GM21619 (cell line): Measurements from ENCODE around the gene KRTAP4-6.
"Not testable (repeated sequence)": the region's sequence is repeated elsewhere in the genome, so short reads cannot be mapped to it uniquely, and the experiment has no call there.

ENCODE experiments used
- ATAC-seq: cut with Tn5 transposase; IDR thresholded peaks from one replicate; pipeline ENCODE4 v1.9.1; 2021; ENCODE audit not compliant: unreplicated experiment

Gene KRTAP4-6

DNA sequence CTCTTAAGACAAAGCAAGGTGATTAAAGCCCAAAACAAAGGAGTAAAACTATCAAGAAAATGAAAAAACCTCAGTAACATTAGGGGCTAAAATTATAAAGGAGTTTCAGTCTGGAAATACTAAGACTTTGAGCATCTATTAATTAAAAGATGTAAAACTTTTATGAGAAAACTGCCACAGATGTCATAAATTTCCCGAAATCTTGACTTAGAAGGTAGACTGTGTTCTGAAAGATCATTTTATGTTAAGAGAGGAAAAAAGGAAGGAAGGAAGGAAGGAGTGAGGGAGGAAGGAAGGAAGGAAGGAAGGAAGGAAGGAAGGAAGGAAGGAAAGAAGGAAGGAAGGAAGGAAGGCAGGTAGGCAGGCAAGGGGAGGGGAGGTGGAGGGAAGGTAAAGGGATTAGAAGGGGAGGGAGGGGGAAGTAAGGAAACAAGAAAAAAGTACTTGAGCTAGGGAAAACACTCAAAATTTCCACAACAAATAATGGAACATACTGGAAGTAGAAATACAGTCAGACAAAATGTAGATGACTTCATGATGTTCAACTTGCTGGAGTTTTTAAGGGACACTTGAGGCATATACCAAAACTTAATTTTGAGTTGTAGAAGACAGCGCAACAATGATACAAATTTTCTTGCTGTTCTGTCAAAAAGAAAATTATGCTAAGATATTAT lies 7.3 kb upstream of the KRTAP4-6 start:
- ATAC-seq = no peak

DNA sequence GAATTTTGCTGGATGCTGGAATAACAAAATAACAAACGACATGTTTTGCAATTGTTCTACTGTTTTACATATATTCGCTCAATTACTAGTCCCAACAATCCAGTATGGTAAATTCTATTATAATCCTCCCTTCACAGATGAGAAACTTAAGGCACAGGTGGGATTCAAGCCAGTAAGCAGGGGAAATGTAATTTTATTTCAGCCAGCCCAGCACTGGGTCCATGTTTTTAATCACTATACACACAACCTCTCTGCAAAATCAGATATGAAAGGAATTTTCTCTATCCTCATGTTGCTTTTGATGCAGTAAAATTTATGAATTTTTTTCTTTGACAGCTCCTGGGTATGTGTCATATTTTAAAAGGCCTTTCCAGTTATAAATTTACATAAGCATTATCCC lies 4.9 kb upstream of the KRTAP4-6 start:
- ATAC-seq = no peak

DNA sequence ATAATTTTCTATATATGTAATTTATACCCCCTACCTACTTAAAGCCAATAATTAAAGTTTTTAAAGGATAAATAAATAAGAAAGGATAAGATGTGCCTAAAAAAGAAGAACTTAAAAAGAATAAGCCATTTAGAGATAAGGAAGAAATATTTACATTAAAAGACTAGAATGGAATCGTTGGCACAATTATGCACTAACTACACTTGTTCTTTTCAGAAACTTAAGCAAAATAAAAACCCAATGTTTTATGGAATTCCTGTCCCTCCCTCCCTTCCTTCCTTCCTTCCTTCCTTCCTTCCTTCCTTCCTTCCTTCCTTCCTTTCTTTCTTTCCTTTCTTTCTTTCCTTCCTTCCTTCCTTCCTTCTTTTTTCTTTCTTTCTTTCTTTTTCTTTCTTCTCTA lies 4.5 kb upstream of the KRTAP4-6 start:
- no peak for ATAC-seq

DNA sequence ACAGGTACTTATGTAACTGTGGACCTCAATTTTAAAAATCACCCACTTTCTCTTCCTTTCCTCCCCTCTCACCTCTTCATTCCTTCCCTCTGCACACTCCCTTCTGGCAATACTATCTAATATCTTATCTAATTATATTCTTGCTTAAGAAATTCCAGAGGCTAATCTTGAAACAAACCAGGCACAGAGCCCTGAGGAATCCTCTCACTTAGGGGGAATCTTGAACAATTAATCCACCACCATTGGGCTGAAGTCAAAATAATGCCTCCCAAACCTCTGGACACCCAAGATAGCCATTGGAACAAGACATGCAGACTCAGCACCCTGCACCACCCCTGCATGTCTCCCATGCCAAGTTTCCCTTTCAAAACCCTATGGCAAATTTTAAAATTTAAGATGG lies 1.0 kb upstream of the KRTAP4-6 start:
- ATAC-seq = no peak

DNA sequence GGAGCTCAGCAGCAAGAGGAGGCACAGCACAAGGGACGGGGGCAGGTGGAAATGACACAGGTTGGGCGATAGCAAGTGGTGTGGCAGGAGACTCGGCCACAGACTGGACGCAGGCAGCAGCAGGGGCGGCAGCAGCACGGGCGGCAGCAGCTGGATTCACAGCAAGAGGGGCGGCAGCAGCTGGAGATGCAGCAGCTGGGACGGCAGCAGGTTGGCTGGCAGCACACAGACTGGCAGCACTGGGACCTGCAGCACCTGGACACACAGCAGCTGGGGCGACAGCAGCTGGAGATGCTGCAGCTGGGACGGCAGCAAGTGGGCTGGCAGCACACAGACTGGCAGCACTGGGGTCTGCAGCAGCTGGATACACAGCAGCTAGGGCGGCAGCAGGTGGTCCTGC lies 479 bp downstream of the KRTAP4-6 start:
- not testable (repeated sequence) for ATAC-seq

DNA sequence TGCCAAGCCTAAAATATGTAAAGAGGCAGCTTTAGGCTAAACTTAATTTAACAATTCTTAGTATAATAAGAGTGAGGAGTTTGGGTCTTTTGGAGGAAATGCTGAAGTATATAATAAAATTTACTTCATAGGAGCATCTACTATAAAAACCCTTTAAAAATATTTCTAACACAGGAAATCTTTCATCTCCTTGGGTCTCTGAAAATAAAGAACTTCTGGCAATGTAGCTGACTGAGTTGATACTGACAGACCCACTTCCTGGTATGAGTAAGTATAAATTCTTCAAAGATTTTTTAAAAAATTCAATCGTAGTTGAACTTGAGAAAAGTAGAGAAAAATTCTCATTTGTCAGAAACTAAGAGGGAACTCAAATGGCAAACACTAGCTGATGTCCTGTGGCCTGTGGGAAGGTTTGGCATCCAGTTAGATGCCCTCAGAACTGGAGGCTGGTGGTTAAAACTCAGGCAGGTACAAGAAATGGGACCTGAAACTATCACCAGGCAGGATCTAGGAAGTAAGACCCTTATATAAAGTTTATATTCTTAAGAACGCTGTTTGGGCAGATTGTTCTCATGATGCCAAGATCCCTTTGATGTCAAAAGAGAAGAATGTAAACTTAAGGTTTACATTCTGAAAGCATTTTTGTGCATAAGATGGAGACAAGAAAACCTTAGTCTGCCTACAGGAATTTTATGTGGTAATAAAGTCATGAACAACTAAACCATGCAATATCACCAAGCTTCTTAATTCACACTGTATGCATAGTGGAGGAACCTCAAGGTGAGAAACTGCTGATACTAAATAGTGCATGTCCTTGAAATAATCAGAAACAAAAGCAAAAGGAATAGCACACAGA lies 6.2 kb downstream of the KRTAP4-6 start:
- no peak for ATAC-seq

DNA sequence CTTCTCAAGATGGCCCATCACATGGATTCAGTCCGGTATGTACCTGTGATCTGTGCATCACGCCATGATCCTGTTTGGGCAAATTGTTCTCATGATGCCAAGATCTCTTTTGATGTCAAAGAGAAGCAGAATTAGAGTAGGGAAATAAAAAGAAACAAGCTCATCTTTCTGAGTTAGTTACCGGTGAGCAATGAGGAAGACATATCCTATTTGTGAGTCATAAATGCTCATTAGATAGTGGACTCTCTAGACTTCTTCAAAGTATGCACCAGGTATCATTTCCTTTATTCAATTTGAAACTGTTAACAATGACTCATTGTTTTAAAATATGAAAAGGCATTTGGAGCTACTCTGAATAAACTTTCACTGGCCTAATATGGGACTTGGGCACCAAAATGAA lies 8.4 kb downstream of the KRTAP4-6 start:
- no peak for ATAC-seq

DNA sequence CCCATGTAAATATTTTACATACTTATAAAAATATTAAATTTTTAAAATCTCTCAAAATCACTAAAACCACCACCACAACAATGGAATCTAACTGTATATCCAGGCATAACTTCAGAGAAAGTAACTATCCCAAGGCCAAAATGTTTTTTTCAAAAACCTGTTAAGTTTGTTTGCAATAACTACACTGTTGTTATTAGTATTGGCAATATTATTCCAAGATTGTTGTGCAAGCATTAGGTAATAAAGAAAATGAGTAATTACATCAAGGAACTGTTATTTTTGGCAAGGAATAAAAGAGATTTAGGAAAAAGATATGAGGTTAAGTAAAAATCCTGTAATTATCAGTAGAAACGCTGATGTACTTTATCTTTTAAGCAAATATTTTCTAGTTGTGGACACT lies 13.0 kb downstream of the KRTAP4-6 start:
- no peak for ATAC-seq

DNA sequence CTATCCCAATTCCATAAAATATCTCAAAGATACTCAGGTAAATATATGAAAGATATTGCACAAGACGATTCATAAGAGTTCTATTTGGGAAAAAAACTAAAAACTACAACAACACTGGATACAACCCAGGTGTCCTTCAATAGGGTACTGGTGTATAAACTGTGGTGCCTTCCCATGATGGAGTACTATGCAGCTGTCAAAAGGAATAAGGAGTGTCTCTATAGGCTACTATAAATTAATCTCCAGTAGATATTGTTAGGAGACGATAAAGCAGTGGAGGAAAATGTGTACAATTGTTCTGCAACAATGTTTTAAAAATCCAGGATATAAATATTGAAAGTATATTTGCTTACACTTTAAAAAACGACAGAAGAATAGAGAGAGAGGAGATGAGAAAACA lies 13.9 kb downstream of the KRTAP4-6 start:
- ATAC-seq = no peak

DNA sequence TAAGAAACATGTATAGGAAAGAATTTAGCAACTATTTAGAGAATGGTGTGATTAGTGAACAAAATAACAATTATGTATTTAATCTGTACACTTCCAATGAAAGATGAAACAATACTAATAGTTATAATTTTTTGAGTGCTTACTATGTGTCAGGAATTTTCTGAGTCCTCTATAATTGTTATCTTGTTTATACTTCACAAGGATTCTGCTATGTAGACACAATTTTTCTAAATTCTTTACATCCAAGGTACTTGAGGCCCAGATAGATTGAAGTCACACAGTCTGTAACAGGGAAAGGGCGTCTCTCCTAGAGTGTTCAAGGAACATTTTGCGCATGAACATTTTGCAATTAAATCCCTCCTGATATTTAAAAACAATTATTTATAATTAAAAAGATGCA lies 15.3 kb downstream of the KRTAP4-6 start:
- ATAC-seq = no peak

DNA sequence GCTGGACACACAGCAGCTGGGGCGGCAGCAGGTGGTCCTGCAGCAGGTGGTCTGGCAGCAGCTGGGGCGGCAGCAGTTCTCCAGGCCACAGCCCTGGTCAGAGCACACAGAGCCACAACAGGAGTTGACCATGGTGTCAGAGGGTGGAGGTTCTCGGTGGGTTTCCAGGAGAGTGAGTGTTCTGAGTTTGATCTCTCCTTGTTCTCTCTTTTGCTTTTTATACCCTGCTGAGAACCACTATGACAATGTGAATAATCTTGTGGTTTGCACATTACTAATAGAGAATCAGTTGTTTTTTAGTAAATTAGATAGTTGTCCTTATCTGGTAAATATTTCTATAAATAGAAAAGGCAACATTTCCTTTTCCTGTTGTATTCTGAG lies 16.4 kb downstream of the KRTAP4-6 start, which contains the start of gene KRTAP4-12:
Gene KRTAP4-12 (minus strand): TSS at position 192 of the 381 bp plus-strand sequence. CDS start 60 bp downstream, at position 132.
- ATAC-seq = not testable (repeated sequence)

DNA sequence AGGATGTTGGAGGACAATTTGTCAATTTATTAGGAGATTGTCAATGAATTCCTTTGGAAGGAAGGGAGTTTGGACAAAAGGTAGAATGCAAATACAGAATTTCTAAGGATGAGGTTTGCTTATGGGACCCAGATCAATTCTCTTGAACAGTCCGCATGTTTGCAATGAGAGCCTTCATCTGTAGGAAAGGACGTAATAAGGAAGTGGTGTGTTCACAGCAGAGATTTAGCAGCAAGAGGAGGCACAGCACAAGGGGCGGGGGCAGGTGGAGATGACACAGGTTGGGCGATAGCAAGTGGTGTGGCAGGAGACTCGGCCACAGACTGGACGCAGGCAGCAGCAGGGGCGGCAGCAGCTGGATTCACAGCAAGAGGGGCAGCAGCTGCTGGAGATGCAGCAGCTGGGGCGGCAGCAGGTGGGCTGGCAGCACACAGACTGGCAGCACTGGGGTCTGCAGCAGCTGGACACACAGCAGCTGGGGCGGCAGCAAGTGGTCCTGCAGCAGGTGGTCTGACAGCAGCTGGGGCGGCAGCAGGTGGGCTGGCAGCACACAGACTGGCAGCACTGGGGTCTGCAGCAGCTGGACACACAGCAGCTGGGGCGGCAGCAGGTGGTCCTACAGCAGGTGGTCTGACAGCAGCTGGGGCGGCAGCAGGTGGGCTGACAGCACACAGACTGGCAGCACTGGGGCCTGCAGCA lies 16.9 kb downstream of the KRTAP4-6 start:
- ATAC-seq = not testable (repeated sequence)

DNA sequence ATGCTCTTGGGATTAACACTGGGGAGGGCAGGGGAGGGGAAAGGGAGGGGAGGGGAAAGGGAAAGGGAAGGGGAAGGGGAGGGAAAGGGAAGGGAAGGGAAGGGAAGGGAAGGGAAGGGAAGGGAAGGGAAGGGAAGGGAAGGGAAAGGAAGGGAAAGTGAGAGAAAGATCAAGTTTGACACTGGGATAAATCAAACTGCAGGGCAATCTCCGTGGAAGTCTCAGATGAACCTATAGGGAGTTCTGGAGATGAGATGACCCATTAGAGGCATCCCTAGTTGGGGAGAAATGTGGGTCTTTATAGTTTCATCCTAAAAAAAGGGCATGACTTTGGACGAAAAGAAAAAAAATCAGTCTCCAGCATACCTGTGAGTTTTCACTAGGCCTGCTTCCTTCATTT lies 18.6 kb downstream of the KRTAP4-6 start:
- ATAC-seq = no peak

DNA sequence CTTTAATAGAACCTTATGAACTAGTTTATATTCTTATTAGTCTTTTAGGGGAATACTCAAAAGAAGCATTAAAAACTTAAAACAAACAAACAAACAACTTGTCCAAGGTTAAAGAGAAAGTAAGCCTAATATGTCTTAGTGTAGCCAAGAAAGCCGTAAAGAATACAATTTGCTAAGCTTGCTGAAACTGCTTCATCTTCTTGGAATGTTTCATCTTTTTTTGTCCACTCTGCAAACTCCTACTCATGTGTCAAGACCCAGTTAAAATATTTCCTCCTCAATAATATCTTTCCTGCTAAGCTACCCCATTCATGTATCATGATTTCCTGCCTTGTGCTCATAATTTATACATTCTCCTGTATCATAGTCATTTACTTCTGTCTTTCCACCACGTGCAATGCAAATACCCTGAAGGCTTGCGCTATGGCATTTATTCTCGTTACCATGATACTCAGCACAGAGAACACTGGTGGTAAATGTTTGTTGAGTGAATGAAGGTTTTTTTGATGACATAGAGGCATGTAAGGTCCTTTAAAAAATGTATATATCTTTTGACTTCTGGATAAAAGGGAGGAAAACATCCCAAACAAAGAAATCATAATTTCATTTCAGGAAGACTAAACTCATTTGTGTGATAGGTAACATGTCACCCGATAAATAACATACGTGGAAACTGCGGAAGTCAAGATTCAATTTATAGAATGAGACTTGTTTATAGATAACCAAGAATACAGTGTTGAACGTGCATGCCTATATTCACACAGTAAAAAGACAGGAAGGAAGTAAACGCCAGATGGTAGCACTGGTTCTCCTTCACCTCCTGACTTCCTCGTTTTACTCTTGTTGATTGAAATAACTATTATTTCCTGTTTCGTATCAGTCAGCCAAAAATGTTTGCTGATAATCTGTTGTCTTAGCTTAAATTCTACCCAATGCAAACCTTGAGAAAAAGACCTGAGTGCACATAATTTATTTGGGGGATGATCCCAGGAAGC lies 20.4 kb downstream of the KRTAP4-6 start:
- ATAC-seq = not testable (repeated sequence)

DNA sequence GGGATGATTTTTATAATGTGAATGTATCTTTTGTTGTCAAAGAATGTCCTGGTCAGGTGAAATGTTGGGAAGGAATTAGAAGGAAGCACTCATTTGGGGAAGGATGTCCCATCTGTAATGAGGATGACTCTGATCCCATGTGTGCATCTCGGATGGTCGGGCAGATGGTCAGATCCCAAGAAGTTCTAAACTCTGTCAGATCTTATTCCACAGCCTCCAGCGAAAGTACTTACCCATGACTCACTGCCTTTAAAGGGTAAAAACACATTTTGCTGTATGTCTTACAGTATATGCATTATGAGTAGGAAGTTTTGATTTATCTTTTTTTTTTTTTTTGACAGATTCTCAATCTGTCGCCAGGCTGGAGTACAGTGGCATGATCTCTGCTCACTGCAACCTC lies 21.6 kb downstream of the KRTAP4-6 start:
- no peak for ATAC-seq

DNA sequence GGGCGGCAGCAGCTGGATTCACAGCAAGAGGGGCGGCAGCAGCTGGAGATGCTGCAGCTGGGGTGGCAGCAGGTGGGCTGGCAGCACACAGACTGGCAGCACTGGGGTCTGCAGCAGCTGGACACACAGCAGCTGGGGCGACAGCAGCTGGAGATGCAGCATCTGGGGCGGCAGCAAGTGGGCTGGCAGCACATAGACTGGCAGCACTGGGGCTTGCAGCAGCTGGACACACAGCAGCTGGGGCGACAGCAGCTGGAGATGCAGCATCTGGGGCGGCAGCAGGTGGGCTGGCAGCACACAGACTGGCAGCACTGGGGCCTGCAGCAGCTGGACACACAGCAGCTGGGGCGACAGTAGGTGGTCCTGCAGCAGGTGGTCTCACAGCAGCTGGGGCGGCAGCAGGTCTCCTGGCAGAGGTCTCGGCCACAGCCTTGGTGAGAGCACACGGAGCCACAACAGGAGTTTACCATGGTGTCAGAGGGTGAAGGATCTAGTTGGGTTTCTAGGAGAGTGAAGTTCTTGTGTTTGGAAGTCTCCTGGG lies 22.4 kb downstream of the KRTAP4-6 start, which contains the start of gene KRTAP4-11:
Gene KRTAP4-11 (minus strand): TSS at position 528 of the 541 bp plus-strand sequence. CDS start 58 bp downstream, at position 470.
- not testable (repeated sequence) for ATAC-seq

DNA sequence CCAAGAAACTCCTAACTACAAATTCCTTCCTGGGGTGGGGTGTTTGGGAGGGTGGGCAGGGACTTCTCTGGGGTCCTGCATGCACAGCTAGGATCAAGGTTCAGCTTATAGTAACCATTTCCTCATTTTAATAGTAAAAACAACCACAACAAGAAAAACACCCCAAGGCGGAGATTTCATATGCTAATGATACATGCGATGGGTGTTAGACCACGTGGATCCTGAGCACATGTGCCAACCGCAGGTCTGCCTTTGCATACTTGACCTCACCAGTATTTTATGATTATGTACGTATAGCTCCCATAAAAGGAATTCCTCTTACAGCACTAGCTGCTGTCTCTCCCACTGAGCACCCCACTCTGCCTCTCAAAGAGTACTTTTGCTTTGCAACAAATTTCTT lies 24.0 kb downstream of the KRTAP4-6 start:
- ATAC-seq = no peak

DNA sequence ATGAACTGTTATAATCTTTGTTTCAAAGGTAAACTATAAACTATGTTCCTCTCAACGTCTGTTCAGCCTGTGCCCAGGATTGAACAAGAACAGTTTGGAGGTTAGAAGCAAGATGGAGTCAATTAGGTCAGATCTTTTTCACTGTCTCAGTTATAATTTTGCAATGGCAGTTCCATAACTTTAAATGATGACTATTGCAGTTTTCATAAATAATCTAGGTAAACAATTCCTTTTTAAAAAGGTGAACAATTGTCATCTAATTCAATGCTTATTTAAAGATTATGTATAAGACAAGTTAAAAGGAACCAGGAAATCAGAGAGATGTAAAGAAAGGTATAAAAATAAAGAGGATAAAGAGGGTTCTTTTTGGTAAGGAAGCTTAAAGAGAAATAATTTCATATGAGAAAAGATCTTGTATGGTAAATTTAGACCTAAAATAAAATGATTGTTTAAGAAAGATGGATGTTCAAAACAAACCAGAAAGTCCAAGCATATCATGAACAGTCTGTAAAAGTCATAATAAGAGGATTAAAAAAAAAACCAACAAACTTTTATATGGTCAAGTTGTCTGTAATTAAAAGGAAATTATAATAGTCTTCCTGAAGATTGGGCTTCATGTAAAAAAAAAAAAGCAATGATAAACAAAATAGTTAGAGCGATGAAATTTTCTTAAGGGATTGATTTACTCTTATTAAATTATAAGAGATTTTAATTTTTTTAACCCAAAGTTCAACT lies 29.0 kb downstream of the KRTAP4-6 start:
- ATAC-seq = no peak

DNA sequence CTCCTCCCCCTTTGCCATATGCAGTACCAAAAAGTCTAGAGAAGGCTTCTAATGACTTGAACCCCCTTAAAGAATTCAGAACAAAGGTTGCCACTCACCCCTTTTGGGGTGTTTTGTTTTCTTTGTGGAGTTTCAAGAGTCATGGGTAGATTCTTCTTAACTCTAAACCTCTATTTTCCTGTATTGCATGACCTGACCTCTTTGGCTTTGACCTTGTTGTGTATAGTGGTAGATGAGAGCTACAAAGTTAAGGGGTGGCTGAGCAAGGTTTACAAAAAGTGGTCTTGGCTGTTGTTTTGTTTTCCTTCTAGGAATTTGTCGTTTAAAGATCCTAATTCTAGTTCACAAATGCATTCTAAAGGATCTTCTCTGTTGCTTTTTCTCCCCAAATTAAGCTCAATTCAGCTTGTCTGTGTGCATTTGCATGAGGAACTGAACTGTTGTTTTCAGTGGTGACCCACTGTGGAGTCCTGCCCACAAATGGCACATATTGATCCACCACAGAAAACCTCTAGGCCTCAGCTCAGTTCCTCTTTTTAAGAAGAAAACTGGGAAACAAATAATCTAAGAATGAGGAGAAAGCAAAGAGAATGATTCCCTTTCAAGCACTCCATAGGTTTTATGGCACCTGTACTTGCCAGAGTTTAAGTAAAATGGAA lies 31.5 kb downstream of the KRTAP4-6 start:
- not testable (repeated sequence) for ATAC-seq
